Fibroblast of skin of back (primary cell): ENCODE data around the gene ARHGAP15.

ENCODE experiments used
- DNase-seq: peaks from one replicate; pipeline ENCODE4 v3.0.0-alpha.2; 2013

ARHGAP15 gene

GRCh38 chr2:143263066-143263625 lies 133.9 kb downstream of the ARHGAP15 start:
- DNase-seq, result peak; percentile 1

GRCh38 chr2:143264851-143265250 lies 135.6 kb downstream of the ARHGAP15 start:
- DNase-seq, result peak; percentile 24

GRCh38 chr2:143279672-143280071 lies 150.5 kb downstream of the ARHGAP15 start:
- DNase-seq, result peak; percentile 3

- DNase-seq, result no peak
Observed at GRCh38 chr2:143280097-143280757, 151.0 kb downstream of the ARHGAP15 start.

- no peak for DNase-seq
Observed at GRCh38 chr2:143282684-143283083, 153.5 kb downstream of the ARHGAP15 start.

- peak; percentile 39 for DNase-seq
Observed at GRCh38 chr2:143284087-143284675, 155.0 kb downstream of the ARHGAP15 start.

GRCh38 chr2:143289025-143289424 lies 159.8 kb downstream of the ARHGAP15 start:
- no peak for DNase-seq

- DNase-seq, result no peak
Observed at GRCh38 chr2:143290221-143290620, 161.0 kb downstream of the ARHGAP15 start.

GRCh38 chr2:143294068-143294467 lies 164.8 kb downstream of the ARHGAP15 start:
- no peak for DNase-seq

- no peak for DNase-seq
Observed at GRCh38 chr2:143296089-143296488, 166.9 kb downstream of the ARHGAP15 start.

GRCh38 chr2:143297182-143297581 lies 168.0 kb downstream of the ARHGAP15 start:
- DNase-seq, result no peak

GRCh38 chr2:143300536-143300935 lies 171.3 kb downstream of the ARHGAP15 start:
- DNase-seq, result peak; percentile 64

GRCh38 chr2:143311426-143311825 lies 182.2 kb downstream of the ARHGAP15 start:
- DNase-seq, result no peak

GRCh38 chr2:143312441-143312840 lies 183.2 kb downstream of the ARHGAP15 start:
- DNase-seq, result no peak

- no peak for DNase-seq
Observed at GRCh38 chr2:143313861-143314260, 184.6 kb downstream of the ARHGAP15 start.

GRCh38 chr2:143321994-143322393 lies 192.8 kb downstream of the ARHGAP15 start:
- no peak for DNase-seq

GRCh38 chr2:143329288-143329687 lies 200.1 kb downstream of the ARHGAP15 start:
- DNase-seq, result no peak

- DNase-seq, result no peak
Observed at GRCh38 chr2:143333168-143333791, 204.1 kb downstream of the ARHGAP15 start.

GRCh38 chr2:143333847-143334246 lies 204.6 kb downstream of the ARHGAP15 start:
- DNase-seq, result no peak

- peak; percentile 79 for DNase-seq
Observed at GRCh38 chr2:143334837-143335236, 205.6 kb downstream of the ARHGAP15 start.

- no peak for DNase-seq
Observed at GRCh38 chr2:143336719-143337210, 207.5 kb downstream of the ARHGAP15 start.

- no peak for DNase-seq
Observed at GRCh38 chr2:143341478-143341877, 212.3 kb downstream of the ARHGAP15 start.

GRCh38 chr2:143344780-143345179 lies 215.6 kb downstream of the ARHGAP15 start:
- DNase-seq, result no peak
